Adrenal gland (tissue), 12 donors: ENCODE results near the gene PLRG1. TPM values are rescaled to one million over a fixed set of nuclear protein-coding genes. Genes with fewer than 3 reads are reported as not detected.

Experiments used
- DNase-seq, 7 donors: peaks; one replicate each; pipeline ENCODE4 v3.0.0-alpha.2; 2019 to 2020
- H3K27ac ChIP-seq, 5 donors: fragments of 200-600 bp; sonication (generic) in 4 of 5; 1 replicate in 3 of 5; 2 replicates in 2 of 5; pipeline versions ENCODE4 v1.5.1 to v1.8.0; 2016 to 2020; ENCODE audit warnings: mild to moderate bottlenecking in 1 of 5
- H3K27me3 ChIP-seq: fragments of 200-600 bp; 2 replicates; pipeline ENCODE4 v1.8.0; 2021
- H3K36me3 ChIP-seq, 2 donors: fragments of 200-600 bp; replicated peaks in 1 of 2; 1 replicate in 1 of 2; 2 replicates in 1 of 2; pipeline versions ENCODE4 v1.5.1 to v1.8.0; 2018 to 2022
- H3K4me1 ChIP-seq, 2 donors: fragments of 200-600 bp; replicated peaks in 1 of 2; 1 replicate in 1 of 2; 2 replicates in 1 of 2; pipeline versions ENCODE4 v1.5.1 to v1.8.0; 2018 to 2021
- H3K4me3 ChIP-seq, 4 donors: fragments of 200-600 bp; sonication (generic) in 3 of 4; one replicate each; pipeline ENCODE4 v1.5.1; 2016 to 2018
- H3K9me3 ChIP-seq, 3 donors: fragments of 200-600 bp; sonication (generic) in 1 of 3; replicated peaks in 1 of 3; 1 replicate in 2 of 3; 2 replicates in 1 of 3; pipeline versions ENCODE4 v1.5.1 to v1.8.0; 2016 to 2021
- CTCF ChIP-seq, 6 experiments: fragments of 450-650 bp in 4 of 6; fragments of 200-600 bp in 2 of 6; sonication (generic) in 1 of 6; IDR thresholded peaks; 1 replicate in 5 of 6; 2 replicates in 1 of 6; pipeline versions ENCODE4 v1.5.1 to v1.8.0; 2016 to 2021; ENCODE audit warnings: antibody characterized with exemption in 6 of 6, mild to moderate bottlenecking in 2 of 6, moderate library complexity in 1 of 6
- POLR2A ChIP-seq, 2 donors: fragments of 450-650 bp; IDR thresholded peaks; one replicate each; pipeline ENCODE4 v1.6.1; 2017; ENCODE audit warnings: antibody characterized with exemption in 2 of 2, mild to moderate bottlenecking in 2 of 2, moderate library complexity in 1 of 2
- WGBS, 4 donors: extraction: QIAGEN DNeasy Blood & Tissue Kit in 2 of 4; methylation state at CpG; one replicate each; pipeline versions ENCODE4 v1.1.5 to v1.1.7; 2013 to 2017; 5-methylcytosine and 5-hydroxymethylcytosine counted together
- intact Hi-C, 2 donors: fragments of 100-400 bp; cut with DNase I; formaldehyde crosslinking; loops; one replicate each; pipeline versions ENCODE4 v1.14.1 to v1.15.0; 2022 to 2023
- polyA plus RNA-seq, 3 donors: library from polyadenylated mRNA; stranded (reverse); fragments of 200-250 nt in 2 of 3; fragments of 350-450 nt in 1 of 3; fragmentation: Illumina TruSeq in 1 of 3; extraction: RNeasy Lipid Tissue Mini Kit (QIAGEN cat#74804) in 1 of 3; gene quantifications; one replicate each; pipeline ENCODE4 v1.2.3, GENCODE V29; 2013 to 2014
- total RNA-seq, 9 donors: library from RNA; depleted of rRNA in 4 of 9; stranded (reverse); fragments of >200 nt in 4 of 9; fragments of 120-200 nt in 1 of 9; fragmentation: NEBNext Ultra II Directional in 1 of 9; extraction: Animal tissue kit (Norgen Biotek cat#: 25700) in 1 of 9; gene quantifications; one replicate each; pipeline versions ENCODE4 v1.1.0 to v1.2.4, GENCODE V29; 2013 to 2023
- donor health status: healthy with polysubstance abuse.
- donor health status: Bipolar disorder and iron deficiency.
- donor health status: DM: yes; HTN: yes; CAD: no.
- donor health status: DM: no; HTN: no; CAD: no.
- donor health status: DM: no; HTN: no; CAD: no.
- donor health status: DM: yes; HTN: yes; CAD: no.

Gene PLRG1
- total and polyA plus RNA-seq, 12 donors = 37.2 to 71.4 (median 54.3) TPM

GRCh38 chr4:154588198-154588597, 38.0 kb upstream of the PLRG1 start:
- 65 to 80% (median 77%) methylated on average over 2 of the region's 2 CpGs for WGBS, 4 donors
- Histone ChIP-seq H3K4me1 (no peaks in the 10 kb centered on the region), H3K9me3 (no peaks in the 10 kb centered on the region), H3K36me3 (no peaks in the 10 kb centered on the region), H3K27me3 (peaks cover 4% of the 10 kb centered on the region), H3K27ac (no peak overlapping the region), H3K4me3 (no peak overlapping the region)
- intact Hi-C loops = no loop called here
- no peak for TF ChIP-seq CTCF (IDR thresholded peaks at IDR 0.05)
- TF ChIP-seq POLR2A (IDR thresholded peaks at IDR 0.05) = no peak
- DNase-seq = no peak

GRCh38 chr4:154586296-154587033, 36.3 kb upstream of the PLRG1 start:
- no peak for DNase-seq

GRCh38 chr4:154585369-154586018, 35.3 kb upstream of the PLRG1 start:
- intact Hi-C loops = no loop called here
- TF ChIP-seq POLR2A (IDR thresholded peaks at IDR 0.05) = no peak
- TF ChIP-seq CTCF (IDR thresholded peaks at IDR 0.05) = no peak
- 76 to 84% (median 81%) methylated on average over 10 of the region's 10 CpGs for WGBS, 4 donors
- Histone ChIP-seq H3K9me3 (no peaks in the 10 kb centered on the region), H3K4me3 (no peak overlapping the region), H3K27ac (no peak overlapping the region), H3K27me3 (peaks cover 4% of the 10 kb centered on the region), H3K36me3 (no peaks in the 10 kb centered on the region), H3K4me1 (no peaks in the 10 kb centered on the region)
- no peak for DNase-seq

More at GRCh38 chr4:154586296-154587033, 36.3 kb upstream of the PLRG1 start:
- TF ChIP-seq CTCF (IDR thresholded peaks at IDR 0.05) (no peak), POLR2A (IDR thresholded peaks at IDR 0.05) (no peak)
- intact Hi-C loops = no loop called here
- no peaks in the 10 kb centered on the region for H3K36me3 ChIP-seq
- H3K27me3 ChIP-seq = peaks cover 4% of the 10 kb centered on the region
- no peaks in the 10 kb centered on the region for H3K4me1 ChIP-seq
- H3K27ac ChIP-seq = no peak overlapping the region
- H3K9me3 ChIP-seq = no peaks in the 10 kb centered on the region
- WGBS, 4 donors = 77 to 88% (median 79%) methylated on average over 10 to 13 of the region's 13 CpGs
- no peak overlapping the region for H3K4me3 ChIP-seq

- no peak for TF ChIP-seq POLR2A (IDR thresholded peaks at IDR 0.05)
- no peak for TF ChIP-seq CTCF (IDR thresholded peaks at IDR 0.05)
Observed at GRCh38 chr4:154584259-154584658, 34.1 kb upstream of the PLRG1 start.

More at GRCh38 chr4:154584259-154584658, 34.1 kb upstream of the PLRG1 start:
- Histone ChIP-seq H3K27me3 (no peaks in the 10 kb centered on the region), H3K27ac (no peak overlapping the region), H3K4me3 (no peak overlapping the region), H3K9me3 (no peaks in the 10 kb centered on the region), H3K4me1 (no peaks in the 10 kb centered on the region), H3K36me3 (no peaks in the 10 kb centered on the region)
- no peak for DNase-seq
- WGBS, 4 donors = 75 to 82% (median 80%) methylated on average over 5 of the region's 5 CpGs
- intact Hi-C loops = no loop called here
